NCI-H226 (cell line): ENCODE results near the gene ANAPC13.

Source experiments
- DNase-seq: peaks from one replicate; pipeline ENCODE4 v3.0.0-alpha.2; 2015

Gene ANAPC13

DNA sequence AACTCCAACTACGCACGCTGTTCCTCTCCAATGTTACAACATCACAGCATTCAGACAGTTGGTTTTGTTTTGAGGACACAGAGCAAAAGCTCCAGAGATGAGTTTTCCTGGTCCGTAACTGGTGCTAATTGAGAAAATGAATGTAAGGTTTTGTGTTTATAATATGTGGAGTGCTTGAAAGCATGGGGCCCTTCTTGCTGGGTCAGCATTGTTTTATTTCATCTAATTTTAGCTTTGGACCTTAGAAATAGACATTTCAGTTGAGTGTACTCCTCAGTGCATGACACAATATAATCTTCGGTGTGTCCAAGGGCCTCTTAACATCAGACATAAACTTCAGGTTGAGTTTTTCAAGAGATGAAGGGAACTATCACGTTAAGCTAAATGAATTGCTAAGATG lies 37.1 kb downstream of the ANAPC13 start:
- DNase-seq = no peak

- DNase-seq = no peak
Measured at GRCh38 chr3:134447351-134447750, 38.4 kb downstream of the ANAPC13 start.

DNA sequence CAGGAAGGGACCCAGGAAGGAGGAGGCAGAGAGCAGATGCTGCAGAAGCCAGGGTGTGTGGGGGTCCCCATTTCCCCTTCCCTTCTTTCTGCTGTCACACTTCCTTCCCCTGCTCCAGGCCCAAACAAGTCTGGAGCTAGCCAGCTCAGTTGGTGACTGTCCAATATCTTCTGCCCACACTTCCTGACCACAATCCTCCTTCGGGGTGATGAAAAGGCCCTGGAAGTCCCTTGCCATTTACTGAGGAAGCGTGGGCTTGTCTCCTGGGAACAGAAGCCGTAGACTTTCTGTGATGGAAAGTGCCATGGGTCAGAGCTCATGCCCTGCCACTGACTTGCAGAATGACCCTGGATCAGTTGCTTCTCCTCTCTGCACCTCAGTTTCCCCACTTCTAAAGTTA lies 39.0 kb downstream of the ANAPC13 start:
- DNase-seq = no peak

GRCh38 chr3:134445636-134446035 lies 40.1 kb downstream of the ANAPC13 start:
- no peak for DNase-seq

- no peak for DNase-seq
Measured at GRCh38 chr3:134445095-134445494, 40.7 kb downstream of the ANAPC13 start.

DNA sequence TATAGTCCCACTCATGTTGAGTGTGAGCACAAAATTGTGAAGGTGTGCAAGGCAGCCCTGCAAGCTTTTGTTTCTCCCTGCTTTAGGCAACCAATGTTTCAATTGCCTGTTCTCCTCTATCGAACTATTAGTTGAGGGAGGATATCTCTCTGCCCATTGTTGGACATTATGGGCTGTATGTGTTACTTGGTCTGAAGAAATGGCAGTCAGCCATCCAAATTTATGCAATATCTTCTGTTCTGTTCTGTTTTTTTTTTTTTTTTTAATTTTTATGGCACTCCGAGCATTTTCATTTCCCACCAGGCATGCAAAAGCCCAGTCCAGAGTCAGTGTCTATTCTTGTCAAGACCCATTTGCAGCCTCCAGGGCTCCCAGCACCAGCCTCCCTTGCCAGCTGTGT lies 44.0 kb downstream of the ANAPC13 start:
- no peak for DNase-seq

- DNase-seq = no peak
Measured at GRCh38 chr3:134441321-134441720, 44.5 kb downstream of the ANAPC13 start.

DNA sequence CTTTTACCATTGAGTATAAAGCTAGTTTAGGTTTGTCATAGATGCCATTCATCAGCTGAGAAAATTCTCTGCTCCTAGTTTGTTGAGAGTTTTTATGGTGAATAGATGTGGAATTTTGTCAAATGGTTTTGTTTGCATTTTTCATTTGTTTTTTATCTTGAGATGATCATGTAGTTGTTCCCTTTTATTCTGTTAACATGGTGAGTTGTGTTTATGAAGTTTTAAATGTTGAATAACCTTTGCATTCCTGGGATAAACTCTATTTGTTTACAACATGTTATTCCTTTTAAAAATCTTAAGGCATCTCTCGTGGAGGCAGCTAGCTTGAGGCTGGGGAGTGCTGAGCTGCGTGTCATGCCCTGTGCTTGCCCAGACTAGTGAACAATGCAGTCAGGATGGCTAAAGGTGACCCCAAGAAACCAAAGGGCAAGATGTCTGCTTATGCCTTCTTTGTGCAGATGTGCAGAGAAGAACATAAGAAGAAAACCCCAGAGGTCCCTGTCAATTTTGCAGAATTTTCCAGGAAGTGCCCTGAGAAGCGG lies 48.5 kb downstream of the ANAPC13 start:
- DNase-seq = no peak

DNA sequence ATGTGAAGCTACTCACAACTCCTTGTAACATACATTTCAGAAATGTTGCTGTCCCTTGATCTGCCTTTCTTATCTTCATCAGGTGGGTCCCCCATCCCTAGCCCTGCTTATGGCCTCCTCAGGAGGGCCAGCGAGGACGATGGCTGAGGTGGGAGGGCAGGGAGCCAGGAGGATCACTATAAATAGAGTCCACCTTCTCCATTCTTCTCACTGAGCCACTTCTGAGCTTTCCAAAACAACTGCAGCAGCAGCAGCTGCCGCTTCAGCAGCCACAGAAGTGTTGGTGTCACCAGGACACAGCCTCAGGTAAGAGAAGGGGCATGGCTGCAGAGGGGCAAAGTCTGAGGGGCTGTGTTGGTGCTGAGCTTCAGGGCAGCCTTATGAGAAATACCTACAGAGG lies 53.5 kb downstream of the ANAPC13 start:
- no peak for DNase-seq

DNA sequence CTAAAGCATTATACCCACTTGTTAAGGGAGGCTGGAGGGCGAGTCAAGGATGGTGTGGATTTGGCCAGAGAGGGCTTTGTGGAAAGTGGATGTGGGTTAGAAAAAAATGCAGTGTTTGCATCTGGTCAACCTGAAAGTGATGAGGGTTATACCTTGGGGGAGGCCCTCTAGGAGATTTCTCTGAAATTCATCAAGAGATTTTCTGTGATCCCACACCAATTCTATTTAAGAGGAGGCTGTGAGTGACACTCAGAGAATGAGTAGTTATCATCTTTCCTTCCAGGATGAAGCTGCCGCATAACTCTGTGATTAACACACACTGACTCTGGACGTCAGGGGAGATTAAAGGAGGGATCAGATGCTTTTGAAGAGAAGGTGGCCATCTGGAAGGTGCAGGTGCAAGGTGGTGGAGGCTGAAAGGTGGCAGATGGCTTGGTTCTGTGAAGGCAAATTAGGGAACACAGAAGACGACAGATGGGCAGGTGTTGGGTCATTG lies 54.8 kb downstream of the ANAPC13 start:
- peak; percentile 57 for DNase-seq

DNA sequence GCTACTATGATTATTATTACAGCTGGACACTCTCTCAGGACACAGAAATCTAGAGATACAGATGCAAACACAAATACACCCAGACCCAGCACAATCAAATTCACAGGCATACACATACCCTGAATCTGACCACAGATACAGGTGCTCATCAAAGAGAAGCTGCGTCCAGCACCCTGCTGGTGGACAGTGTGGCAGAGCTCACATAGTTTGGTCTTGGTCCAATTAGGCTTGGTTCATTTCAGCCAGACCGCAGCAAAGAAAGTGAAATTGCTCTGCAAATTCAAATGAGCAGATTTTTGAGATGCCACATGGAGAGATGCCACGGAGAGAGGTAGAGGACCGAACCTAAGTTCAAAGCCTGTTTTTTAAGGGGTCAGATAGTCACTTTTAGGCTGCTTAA lies 55.6 kb downstream of the ANAPC13 start:
- no peak for DNase-seq

DNA sequence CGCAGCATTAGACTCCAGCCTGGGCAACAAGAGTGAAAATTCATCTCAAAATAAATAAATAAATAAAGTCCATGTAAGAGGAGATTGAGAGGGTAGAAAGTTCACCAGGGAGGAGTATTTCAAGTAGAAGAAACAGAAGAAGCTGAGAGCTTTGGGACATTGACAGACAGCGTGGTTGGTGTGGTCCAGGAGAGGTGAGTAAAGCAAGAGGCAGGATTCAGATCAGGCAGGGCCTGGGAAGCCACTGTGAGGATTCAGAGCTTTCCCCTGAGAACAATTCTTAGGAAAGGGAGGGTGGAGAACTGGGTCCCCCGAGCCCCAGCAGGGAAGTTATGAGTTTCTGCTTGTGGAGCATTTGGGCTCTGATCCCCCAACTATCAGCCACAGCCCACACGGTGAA lies 57.4 kb downstream of the ANAPC13 start:
- no peak for DNase-seq
